A673 (cell line): Measurements from ENCODE around the gene WDR37.

Experiments
- EZH2 ChIP-seq: fragments of 200-600 bp; sonication (generic); IDR thresholded peaks from 2 replicates; pipeline ENCODE4 v1.6.1; 2017; ENCODE audit warnings: borderline replicate concordance, low read depth, mild to moderate bottlenecking, mixed read lengths, antibody characterized with exemption, low read length; ENCODE audit not compliant: poor library complexity, severe bottlenecking
- TF ChIP-seq, protein P1 (sequence below): fragments of 300-800, 200-600 bp; sonication (generic); conservative IDR thresholded peaks from 2 replicates; pipeline ENCODE4 v1.5.1; 2017; ENCODE audit warnings: low read depth, mild to moderate bottlenecking, antibody characterized with exemption, low read length, moderate library complexity, mixed read lengths

DNA sequence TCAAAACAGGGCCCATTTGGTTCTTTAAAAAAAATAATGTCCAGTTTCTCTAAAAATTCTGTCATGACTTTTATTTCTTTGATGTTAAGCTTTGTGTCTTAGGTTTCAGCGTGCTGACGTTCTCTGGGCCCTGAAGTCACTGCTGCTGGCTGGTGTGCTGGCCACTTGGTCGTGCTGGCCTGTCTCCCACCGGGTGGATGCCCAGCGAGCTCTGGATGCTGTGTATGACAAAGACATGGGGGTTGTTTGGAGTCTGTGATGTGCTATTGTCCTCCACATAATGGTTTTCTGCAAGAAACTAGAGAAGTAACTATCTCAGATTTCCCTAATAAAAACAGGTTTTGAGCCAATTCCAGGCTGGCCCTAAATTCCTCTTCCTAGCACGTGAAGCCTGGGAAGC, 21.0 kb upstream of the WDR37 start:
- TF ChIP-seq, protein P1, sequence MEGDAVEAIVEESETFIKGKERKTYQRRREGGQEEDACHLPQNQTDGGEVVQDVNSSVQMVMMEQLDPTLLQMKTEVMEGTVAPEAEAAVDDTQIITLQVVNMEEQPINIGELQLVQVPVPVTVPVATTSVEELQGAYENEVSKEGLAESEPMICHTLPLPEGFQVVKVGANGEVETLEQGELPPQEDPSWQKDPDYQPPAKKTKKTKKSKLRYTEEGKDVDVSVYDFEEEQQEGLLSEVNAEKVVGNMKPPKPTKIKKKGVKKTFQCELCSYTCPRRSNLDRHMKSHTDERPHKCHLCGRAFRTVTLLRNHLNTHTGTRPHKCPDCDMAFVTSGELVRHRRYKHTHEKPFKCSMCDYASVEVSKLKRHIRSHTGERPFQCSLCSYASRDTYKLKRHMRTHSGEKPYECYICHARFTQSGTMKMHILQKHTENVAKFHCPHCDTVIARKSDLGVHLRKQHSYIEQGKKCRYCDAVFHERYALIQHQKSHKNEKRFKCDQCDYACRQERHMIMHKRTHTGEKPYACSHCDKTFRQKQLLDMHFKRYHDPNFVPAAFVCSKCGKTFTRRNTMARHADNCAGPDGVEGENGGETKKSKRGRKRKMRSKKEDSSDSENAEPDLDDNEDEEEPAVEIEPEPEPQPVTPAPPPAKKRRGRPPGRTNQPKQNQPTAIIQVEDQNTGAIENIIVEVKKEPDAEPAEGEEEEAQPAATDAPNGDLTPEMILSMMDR, result no peak
- TF ChIP-seq EZH2, result no peak
